H1 (cell line): ENCODE results near the gene MANSC4. TPM values are rescaled to one million over a fixed set of nuclear protein-coding genes. Genes with fewer than 3 reads are reported as not detected.
A peak's percentile ranks its signal among the peaks of the same experiment; 100 is the strongest.

ENCODE experiments used
- CTCF ChIA-PET: fragments of 300-600 bp; sonication (Branson Sonifier 250); formaldehyde crosslinking; loops from one replicate; lab custom pipeline; 2021; ENCODE audit not compliant: partially characterized antibody; lab: Charles Lee
- POLR2A ChIA-PET: fragments of 300-600 bp; sonication (Branson Sonifier 250); formaldehyde crosslinking; loops from one replicate; lab custom pipeline; 2021; ENCODE audit warnings: inconsistent platforms; ENCODE audit not compliant: partially characterized antibody; lab: Charles Lee
- DNase-seq, 2 experiments: peaks; one replicate each; pipeline versions ENCODE4 v3.0.0 to v3.0.0-alpha.2; 2010 to 2022; ENCODE audit warnings: low spot score in 2 of 2, low read depth in 1 of 2, mixed read lengths in 1 of 2
- FAIRE-seq: peaks from 2 replicates; lab custom pipeline; 2011; peaks lifted over from hg19 to GRCh38; lab: Jason Lieb, UNC
- H2AFZ ChIP-seq: 2 replicates; pipeline ENCODE4 v1.8.1; 2012; ENCODE audit warnings: low read length, inconsistent platforms
- H2AK5ac ChIP-seq: 2 replicates; pipeline ENCODE4 v1.6.1; 2013; ENCODE audit warnings: low read depth, low read length
- H2BK120ac ChIP-seq: replicated peaks from 2 replicates; pipeline ENCODE3; 2013; ENCODE audit warnings: low read depth, low read length, inconsistent platforms
- H2BK12ac ChIP-seq: 2 replicates; pipeline ENCODE4 v1.6.1; 2013; ENCODE audit warnings: low read depth, low read length
- H2BK15ac ChIP-seq: 2 replicates; pipeline ENCODE4 v1.6.1; 2013; ENCODE audit warnings: low read length
- H2BK20ac ChIP-seq: 2 replicates; pipeline ENCODE4 v1.6.1; 2013; ENCODE audit warnings: low read length
- H2BK5ac ChIP-seq: 2 replicates; pipeline ENCODE4 v1.6.1; 2013; ENCODE audit warnings: low read depth, low read length
- H3K14ac ChIP-seq: 2 replicates; pipeline ENCODE4 v1.6.1; 2013; ENCODE audit warnings: inconsistent platforms; ENCODE audit not compliant: insufficient read length
- H3K18ac ChIP-seq: 2 replicates; pipeline ENCODE4 v1.6.1; 2013; ENCODE audit warnings: low read length; ENCODE audit errors: extremely low read depth
- H3K23ac ChIP-seq: 2 replicates; pipeline ENCODE4 v1.6.1; 2013; ENCODE audit warnings: inconsistent platforms; ENCODE audit not compliant: insufficient read length
- H3K23me2 ChIP-seq: 2 replicates; pipeline ENCODE4 v1.6.1; 2013; ENCODE audit warnings: low read depth, low read length
- H3K27ac ChIP-seq: 2 replicates; pipeline ENCODE4 v1.6.1; 2011; ENCODE audit warnings: low read depth, low read length, inconsistent platforms
- H3K27me3 ChIP-seq, 4 experiments: replicated peaks in 1 of 4; 1 replicate in 1 of 4; 2 replicates in 3 of 4; pipeline versions ENCODE4 v1.6.1 to v1.8.1; 2011 to 2013; ENCODE audit warnings: low read length in 3 of 4, mild to moderate bottlenecking in 3 of 4, inconsistent platforms in 2 of 4, mixed read lengths in 2 of 4, moderate library complexity in 1 of 4; ENCODE audit not compliant: control insufficient read depth in 3 of 4, insufficient read depth in 3 of 4; ENCODE audit errors: extremely low read depth in 1 of 4
- H3K36me3 ChIP-seq, 4 experiments: 2 replicates each; pipeline versions ENCODE4 v1.6.1 to v1.8.1; 2011 to 2013; ENCODE audit warnings: mild to moderate bottlenecking in 4 of 4, low read length in 3 of 4, moderate library complexity in 2 of 4, control low read depth in 1 of 4, inconsistent platforms in 1 of 4; ENCODE audit not compliant: insufficient read depth in 4 of 4, control insufficient read depth in 2 of 4
- H3K4ac ChIP-seq: replicated peaks from 2 replicates; pipeline ENCODE3; 2013; ENCODE audit warnings: low read length, low read depth, mixed read lengths, inconsistent platforms; ENCODE audit not compliant: insufficient read length
- H3K4me1 ChIP-seq, 4 experiments: replicated peaks in 1 of 4; 1 replicate in 1 of 4; 2 replicates in 3 of 4; pipeline versions ENCODE4 v1.6.1 to v1.8.1; 2011 to 2013; ENCODE audit warnings: low read length in 3 of 4, inconsistent platforms in 2 of 4, mixed read lengths in 1 of 4; ENCODE audit not compliant: insufficient read depth in 4 of 4, control insufficient read depth in 3 of 4
- H3K4me2 ChIP-seq, 2 experiments: 2 replicates each; pipeline versions ENCODE4 v1.6.1 to v1.8.1; 2011 to 2013; ENCODE audit warnings: low read depth in 2 of 2, low read length in 2 of 2, control low read depth in 1 of 2, inconsistent platforms in 1 of 2, mild to moderate bottlenecking in 1 of 2; ENCODE audit not compliant: insufficient read depth in 1 of 2
- H3K4me3 ChIP-seq, 4 experiments: fragments of 200-600, 300-600 bp in 1 of 4; sonication (generic), shearing (Covaris generic), sonication (Bioruptor Twin) in 1 of 4; 2 replicates each; pipeline versions ENCODE4 v1.5.1 to v1.8.1; 2011 to 2016; ENCODE audit warnings: low read length in 4 of 4, low read depth in 3 of 4, control low read depth in 2 of 4, inconsistent platforms in 2 of 4, mild to moderate bottlenecking in 2 of 4, mixed read lengths in 1 of 4, moderate library complexity in 1 of 4; ENCODE audit not compliant: insufficient read depth in 2 of 4; ENCODE audit errors: extremely low read depth in 1 of 4
- H3K56ac ChIP-seq: replicated peaks from 2 replicates; pipeline ENCODE3; 2013; ENCODE audit warnings: low read depth, mild to moderate bottlenecking, mixed read lengths, low read length, inconsistent platforms; ENCODE audit not compliant: insufficient read length
- H3K79me1 ChIP-seq: 2 replicates; pipeline ENCODE4 v1.6.1; 2013; ENCODE audit warnings: low read depth, low read length, control low read depth
- H3K79me2 ChIP-seq, 2 experiments: 2 replicates each; pipeline versions ENCODE4 v1.6.1 to v1.8.1; 2012 to 2013; ENCODE audit warnings: low read length in 2 of 2, mild to moderate bottlenecking in 2 of 2, inconsistent platforms in 1 of 2; ENCODE audit not compliant: insufficient read depth in 2 of 2, control insufficient read depth in 1 of 2
- H3K9ac ChIP-seq, 4 experiments: replicated peaks in 1 of 4; 1 replicate in 1 of 4; 2 replicates in 3 of 4; pipeline versions ENCODE4 v1.6.1 to v1.8.1; 2011 to 2013; ENCODE audit warnings: low read depth in 3 of 4, low read length in 3 of 4, control low read depth in 2 of 4, mild to moderate bottlenecking in 2 of 4, moderate library complexity in 2 of 4, inconsistent platforms in 1 of 4; ENCODE audit errors: extremely low read depth in 1 of 4
- H3K9me3 ChIP-seq, 2 experiments: 2 replicates each; pipeline versions ENCODE4 v1.6.1 to v1.8.1; 2012 to 2013; ENCODE audit warnings: mild to moderate bottlenecking in 2 of 2, moderate library complexity in 2 of 2, control low read depth in 1 of 2, inconsistent platforms in 1 of 2, low read depth in 1 of 2, low read length in 1 of 2, mixed read lengths in 1 of 2; ENCODE audit not compliant: insufficient read depth in 2 of 2
- H4K20me1 ChIP-seq, 2 experiments: replicated peaks in 1 of 2; 2 replicates each; pipeline versions ENCODE3 to v1.8.1; 2011 to 2013; ENCODE audit warnings: inconsistent platforms in 2 of 2, low read length in 2 of 2, mild to moderate bottlenecking in 1 of 2; ENCODE audit not compliant: insufficient read depth in 2 of 2, control insufficient read depth in 1 of 2
- H4K5ac ChIP-seq: 2 replicates; pipeline ENCODE4 v1.6.1; 2013; ENCODE audit warnings: low read length, low read depth, mixed read lengths, inconsistent platforms; ENCODE audit not compliant: insufficient read length
- H4K8ac ChIP-seq: 2 replicates; pipeline ENCODE4 v1.8.0; 2013; ENCODE audit warnings: mild to moderate bottlenecking, moderate library complexity, low read length, inconsistent platforms; ENCODE audit not compliant: insufficient read depth; ENCODE audit errors: extremely low read depth
- H4K91ac ChIP-seq: replicated peaks from 2 replicates; pipeline ENCODE3; 2013; ENCODE audit warnings: low read length, mixed read lengths, inconsistent platforms; ENCODE audit not compliant: insufficient read length
- ASH2L ChIP-seq: fragments of 200-600, 300-600 bp; sonication (generic); IDR thresholded peaks from one replicate; pipeline ENCODE4 v1.7.1; 2017; ENCODE audit warnings: low read length
- BRCA1 ChIP-seq: IDR thresholded peaks from 2 replicates; pipeline ENCODE4 v1.6.1; 2012; ENCODE audit warnings: low read depth, low read length, improper control_type of control experiment
- CREB1 ChIP-seq: IDR thresholded peaks from 2 replicates; pipeline ENCODE4 v1.6.1; 2012; ENCODE audit warnings: inconsistent platforms
- GTF2F1 ChIP-seq: IDR thresholded peaks from 2 replicates; pipeline ENCODE4 v1.6.1; 2012; ENCODE audit warnings: low read depth, low read length, improper control_type of control experiment, borderline replicate concordance
- HDAC2 ChIP-seq, 2 experiments: fragments of 300-600 bp in 1 of 2; sonication (generic) in 1 of 2; IDR thresholded peaks; 2 replicates each; pipeline ENCODE4 v1.6.1; 2011 to 2012; ENCODE audit warnings: low read depth in 2 of 2, low read length in 2 of 2, mild to moderate bottlenecking in 2 of 2, moderate library complexity in 2 of 2, borderline replicate concordance in 1 of 2, inconsistent platforms in 1 of 2
- KDM4A ChIP-seq: IDR thresholded peaks from one replicate; pipeline ENCODE4 v1.7.1; 2012; ENCODE audit warnings: low read depth, mild to moderate bottlenecking, moderate library complexity, low read length, inconsistent platforms; ENCODE audit not compliant: severe bottlenecking
- POLR2A ChIP-seq, 2 experiments: IDR thresholded peaks; 1 replicate in 1 of 2; 2 replicates in 1 of 2; pipeline ENCODE4 v1.6.1; 2011; ENCODE audit warnings: low read depth in 2 of 2, low read length in 2 of 2, mild to moderate bottlenecking in 2 of 2; ENCODE audit errors: control extremely low read depth in 1 of 2
- RAD21 ChIP-seq, 2 experiments: IDR thresholded peaks in 1 of 2; conservative IDR thresholded peaks in 1 of 2; 2 replicates each; pipeline ENCODE4 v1.6.1; 2011; ENCODE audit warnings: low read depth in 2 of 2, low read length in 2 of 2, improper control_type of control experiment in 1 of 2, inconsistent platforms in 1 of 2, mild to moderate bottlenecking in 1 of 2, moderate library complexity in 1 of 2
- SIRT6 ChIP-seq: IDR thresholded peaks from one replicate; pipeline ENCODE4 v1.7.1; 2012; ENCODE audit warnings: low read length, inconsistent platforms
- SIX5 ChIP-seq: IDR thresholded peaks from 2 replicates; pipeline ENCODE4 v1.6.1; 2011; ENCODE audit warnings: mild to moderate bottlenecking, low read depth, low read length
- SP1 ChIP-seq: IDR thresholded peaks from 2 replicates; pipeline ENCODE4 v1.6.1; 2011; ENCODE audit warnings: low read depth, low read length
- SP2 ChIP-seq: IDR thresholded peaks from 2 replicates; pipeline ENCODE4 v1.6.1; 2012; ENCODE audit warnings: mild to moderate bottlenecking, low read length, inconsistent platforms
- SP4 ChIP-seq: IDR thresholded peaks from 2 replicates; pipeline ENCODE4 v1.6.1; 2012; ENCODE audit warnings: low read length, inconsistent platforms
- TCF12 ChIP-seq: IDR thresholded peaks from 2 replicates; pipeline ENCODE4 v1.6.1; 2011; ENCODE audit warnings: low read depth, mild to moderate bottlenecking, low read length
- WGBS, 2 experiments: shearing (Covaris generic) in 1 of 2; methylation state at CpG; one replicate each; pipeline versions ENCODE4 v1.1.6 to v1.1.7; 2013 to 2015; ENCODE audit warnings: low lambda C conversion rate in 2 of 2, mixed read lengths in 2 of 2, inconsistent platforms in 1 of 2, low coverage in 1 of 2, missing lambda C conversion rate in 1 of 2; ENCODE audit not compliant: insufficient replicate concordance in 2 of 2, insufficient coverage in 1 of 2, insufficient read length in 1 of 2; ENCODE audit errors: extremely low coverage in 1 of 2, missing lambda C conversion rate in 1 of 2; 5-methylcytosine and 5-hydroxymethylcytosine counted together
- polyA plus RNA-seq, 7 experiments: library from polyadenylated mRNA; depleted of rRNA in 3 of 7; stranded (reverse) in 5 of 7; unstranded in 2 of 7; fragments of >200 nt in 5 of 7; fragments of 200-250 nt in 2 of 7; gene quantifications; 1 replicate in 5 of 7; 2 replicates in 1 of 7; 4 replicates in 1 of 7; pipeline versions ENCODE4 v1.2.1 to v1.2.3, GENCODE V29; 2011 to 2013; ENCODE audit warnings: missing spikeins in 2 of 7, mixed read lengths in 2 of 7
- total RNA-seq: library from RNA; stranded (reverse); fragmentation: NEBNext Ultra II Directional; extraction: Animal tissue kit (Norgen Biotek cat#: 25700); gene quantifications from 2 replicates; pipeline ENCODE4 v1.2.1, GENCODE V29; 2021

The MANSC4 gene
- total and polyA plus RNA-seq, 2 of the 8 experiments (the other 6 are each of a cell fraction or from before 2014, with no cell fraction given), result not detected

DNA sequence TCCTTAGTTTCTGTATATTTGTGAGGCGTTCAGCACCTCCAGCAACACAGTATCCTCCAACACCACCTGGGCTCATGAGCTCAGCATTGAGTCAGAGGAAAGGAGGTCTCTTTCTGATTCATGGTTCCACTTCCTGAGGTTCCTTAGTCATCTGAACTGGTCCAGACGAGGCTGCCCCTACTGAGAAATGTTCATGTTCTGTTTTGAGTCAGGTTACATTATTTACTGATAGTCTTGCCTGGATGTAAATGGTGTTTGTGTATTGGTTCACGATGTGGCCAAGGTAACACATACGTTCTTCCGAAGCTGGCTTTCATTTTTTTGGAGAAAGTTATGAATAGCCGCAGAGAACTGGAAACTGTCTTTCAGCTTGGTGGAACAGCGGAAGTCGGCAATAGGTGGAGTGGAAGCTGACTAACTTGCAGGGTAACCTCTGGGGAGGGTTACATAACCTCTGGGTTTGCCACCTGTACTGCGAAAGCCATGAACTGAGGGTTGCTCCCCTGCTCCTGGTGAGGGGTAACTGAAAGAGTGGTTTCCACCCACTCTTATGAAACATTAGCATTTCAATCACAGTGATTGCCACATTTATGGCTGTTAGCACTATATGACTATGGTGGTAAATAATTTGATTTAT lies 42.2 kb upstream of the MANSC4 start:
- no peaks in the 10 kb centered on the region for H3K36me3 ChIP-seq
- no peak overlapping the region for H3K4me2 ChIP-seq

More for the DNA sequence above, 42.2 kb upstream of the MANSC4 start:
- no peak overlapping the region for H2BK20ac ChIP-seq
- 81% methylated on average over 9 of the region's 9 CpGs; no CpG with 5 or more reads in 1 of the 2 experiments for WGBS, 2 experiments
- no peaks in the 10 kb centered on the region for H3K4me1 ChIP-seq
- DNase-seq, result no peak
- TF ChIP-seq SP2 (no peak), BRCA1 (no peak), TCF12 (no peak), SIX5 (no peak), CREB1 (no peak), RAD21 (IDR thresholded peaks at IDR 0.05 in 1 of 2, conservative IDR thresholded peaks at IDR 0.05 in 1 of 2; ENCODE audit: low read depth in 2 of 2, low read length in 2 of 2) (no peak), SP1 (no peak), SP4 (no peak), SIRT6 (no peak), HDAC2 (IDR thresholded peaks at IDR 0.05; ENCODE audit: borderline replicate concordance in 1 of 2, low read depth in 2 of 2, low read length in 2 of 2) (no peak), KDM4A (no peak), GTF2F1 (no peak), ASH2L (no peak), POLR2A (IDR thresholded peaks at IDR 0.05; ENCODE audit: control extremely low read depth in 1 of 2, low read depth in 2 of 2, low read length in 2 of 2) (no peak)
- TF ChIP-seq, all 59 proteins: peak for 0
- no peak overlapping the region for H3K56ac ChIP-seq
- no peaks in the 10 kb centered on the region for H3K23me2 ChIP-seq
- H2AFZ ChIP-seq, result 0 out of 2 replicates have a peak overlapping the region, but pooled peaks have one; percentile 33
- CTCF ChIA-PET, result interaction anchor here (0.6 to 3.4 kb wide), 32 partner anchors 8 to 1009 kb away, joined by 3 to 28 read pairs (median 4); no protein-coding TSS in a partner anchor
- H3K9me3 ChIP-seq, result no peaks in the 10 kb centered on the region
- H3K79me1 ChIP-seq, result no peaks in the 10 kb centered on the region
- no peak overlapping the region for H3K4me3 ChIP-seq
- H2BK15ac ChIP-seq, result no peak overlapping the region
- no peak for FAIRE-seq
- no peaks in the 10 kb centered on the region for H4K20me1 ChIP-seq
- no peak overlapping the region for H2BK120ac ChIP-seq
- no peak overlapping the region for H3K9ac ChIP-seq
- no peaks in the 10 kb centered on the region for H3K79me2 ChIP-seq
- POLR2A ChIA-PET, result interaction anchor here (1.5 kb wide), 1 partner anchor 42 kb away, joined by 3 read pairs; the partner anchor contains the start of genes KLHL42 and MANSC4
- no peak overlapping the region for H3K23ac ChIP-seq
- H3K14ac ChIP-seq, result no peak overlapping the region
- no peak overlapping the region for H2AK5ac ChIP-seq
- H2BK12ac ChIP-seq, result no peak overlapping the region; the same call in 1 of the 2 replicates
- H4K5ac ChIP-seq, result no peak overlapping the region
- no peak overlapping the region for H3K18ac ChIP-seq
- no peak overlapping the region for H4K8ac ChIP-seq
- no peak overlapping the region for H3K27ac ChIP-seq
- no peak overlapping the region for H2BK5ac ChIP-seq
- H3K4ac ChIP-seq, result no peak overlapping the region
- H3K27me3 ChIP-seq, result no peaks in the 10 kb centered on the region; a peak in 1 of 7 replicates
- no peak overlapping the region for H4K91ac ChIP-seq
